Measurements from ENCODE around the gene ESRRG.

Gene ESRRG

DNA sequence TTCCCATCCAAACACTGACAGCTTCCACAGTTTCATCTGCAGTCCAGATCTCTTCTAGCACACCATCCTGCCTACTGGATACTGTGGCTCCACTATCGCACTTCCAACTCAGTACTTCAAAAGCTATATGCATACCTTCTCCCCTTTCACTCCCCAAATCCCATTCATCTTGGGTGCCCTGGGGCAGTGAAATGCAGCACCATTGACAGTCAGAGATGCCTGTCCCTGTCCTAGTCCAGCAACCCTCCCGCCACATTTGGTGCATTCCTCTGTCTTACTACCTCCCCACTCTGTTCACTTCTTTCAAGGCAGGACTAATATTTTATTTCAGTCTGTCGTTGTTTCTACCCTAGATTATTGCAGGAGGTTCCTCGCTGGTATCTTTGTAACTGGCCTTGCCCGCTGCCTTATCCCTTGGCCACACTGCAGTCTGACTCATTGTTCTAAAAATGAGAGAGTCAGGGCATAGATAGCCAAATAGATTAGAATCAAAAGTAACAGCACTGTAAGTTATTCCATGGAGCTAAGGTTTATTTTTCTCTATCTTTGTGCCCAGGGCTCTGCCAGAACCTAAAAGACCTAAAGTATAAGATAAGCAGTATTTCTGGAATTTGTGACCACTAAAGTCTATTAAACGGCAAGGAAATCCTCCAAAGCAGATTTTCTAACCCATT lies 96.7 kb downstream of the ESRRG start:
- no peak for DNase-seq

DNA sequence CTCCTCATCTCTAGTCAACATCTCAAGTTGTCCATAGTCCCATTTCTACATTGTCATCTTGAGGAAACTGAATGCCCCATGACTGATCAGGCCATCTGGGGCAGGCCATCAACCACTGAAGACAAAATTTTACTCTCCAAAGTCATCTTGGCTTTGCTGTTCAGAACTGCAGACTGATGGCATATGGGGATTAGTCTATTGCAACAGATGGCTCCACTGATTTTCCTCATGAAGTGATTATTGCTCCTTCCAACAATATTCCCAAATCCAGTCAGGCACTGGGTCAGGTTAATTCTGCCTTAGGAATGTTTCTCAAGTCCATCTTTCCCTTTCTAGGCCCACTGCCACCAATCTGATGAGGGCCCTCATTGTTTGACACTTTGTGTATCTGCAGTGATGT lies 101.7 kb downstream of the ESRRG start:
- DNase-seq, result no peak

DNA sequence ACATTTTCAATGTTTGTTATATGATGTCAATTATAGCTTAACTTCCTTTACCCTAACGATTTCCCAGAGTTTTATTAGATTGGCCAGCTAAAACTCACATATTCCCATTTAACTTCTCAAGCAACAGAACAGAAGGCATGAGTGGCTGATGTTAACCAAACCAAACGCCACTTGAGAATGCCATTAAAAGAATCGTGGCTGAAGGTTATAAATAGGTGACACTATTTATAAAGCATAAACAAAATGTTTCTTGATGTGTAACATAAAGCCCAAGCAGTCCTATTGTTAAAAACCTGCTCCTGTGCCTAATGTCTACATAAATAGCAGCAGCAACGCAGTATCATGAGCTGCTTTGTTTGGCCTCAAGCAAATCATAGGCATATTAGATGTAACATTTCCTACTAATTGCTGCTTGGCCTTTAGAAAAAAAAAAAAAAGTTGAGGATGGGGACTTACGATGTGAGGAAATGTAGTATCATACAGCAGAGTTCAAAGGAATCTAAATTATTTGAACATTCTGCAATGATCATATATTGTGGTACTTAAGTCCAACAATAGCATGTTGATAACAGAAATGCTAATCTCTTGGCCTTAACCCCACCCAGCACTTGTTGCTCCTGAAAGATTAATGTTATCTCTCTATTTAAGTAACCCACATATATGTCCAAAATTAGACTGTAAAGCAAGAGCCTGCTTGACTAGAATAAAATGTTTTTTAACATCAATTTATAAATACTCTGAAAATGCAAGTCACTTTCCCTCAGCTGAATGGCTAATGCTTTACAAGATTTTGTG lies 106.0 kb downstream of the ESRRG start:
- peak in 1 of 2 experiments; percentile 33 for DNase-seq

DNA sequence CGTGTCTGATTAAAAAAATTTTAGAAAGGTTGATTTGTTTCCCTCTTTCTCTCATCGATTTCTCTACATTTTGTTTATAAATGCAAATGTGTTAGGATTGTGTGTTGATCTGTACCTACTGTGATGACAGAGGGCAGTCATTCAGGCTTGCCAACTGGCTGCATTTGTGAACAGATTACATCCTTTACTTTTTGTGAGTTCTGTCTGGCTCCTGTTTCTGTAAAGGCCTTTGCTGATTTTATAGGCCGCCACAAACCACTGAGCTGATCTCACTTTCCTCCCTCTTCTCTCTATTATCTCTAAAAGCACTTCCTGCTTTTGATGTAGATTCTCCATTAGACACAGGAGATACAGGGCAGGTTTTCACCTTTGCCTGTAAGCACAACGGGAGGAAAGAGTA lies 106.8 kb downstream of the ESRRG start:
- DNase-seq, result no peak

DNA sequence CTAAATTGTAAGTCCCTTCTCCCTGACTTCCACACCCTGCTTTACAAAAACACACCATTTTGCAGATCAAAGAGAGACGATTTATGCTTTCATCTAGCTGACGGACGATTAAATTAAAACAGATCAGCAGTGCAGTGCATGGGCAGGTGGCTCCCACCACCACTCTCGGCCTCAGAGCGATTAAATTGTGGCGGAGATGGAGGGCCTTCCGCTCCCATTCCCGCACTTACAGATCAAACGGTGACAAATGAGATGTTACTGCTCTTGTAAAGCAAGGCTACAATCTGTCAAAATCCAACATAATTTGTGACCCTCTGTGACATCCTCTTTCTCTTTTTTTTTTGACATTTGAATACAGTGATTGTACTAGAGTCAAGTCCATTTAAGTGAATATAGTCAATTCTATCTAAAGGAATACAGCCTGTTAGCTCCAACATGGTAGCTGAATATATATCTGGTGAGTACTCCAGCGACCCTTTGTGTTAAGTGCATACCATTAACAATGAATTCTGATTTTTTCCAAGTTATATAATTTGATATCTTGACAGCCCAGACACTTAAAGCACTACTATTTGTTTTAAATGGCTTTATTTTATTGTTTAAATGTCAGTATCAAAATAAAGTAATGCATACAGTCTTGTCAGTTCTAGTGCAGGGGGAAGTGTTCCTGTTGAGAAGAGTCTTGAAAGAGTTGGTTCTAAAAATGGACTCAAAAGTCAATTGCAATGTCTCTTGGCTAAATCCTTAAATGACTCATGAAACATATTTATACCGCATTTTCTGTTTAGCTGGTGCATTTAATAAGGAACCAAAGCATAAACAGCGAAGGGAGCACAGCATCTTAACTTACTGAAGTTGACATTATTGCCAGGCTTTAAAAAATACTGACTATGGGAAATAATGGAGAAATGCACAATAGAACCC lies 109.0 kb downstream of the ESRRG start:
- no peak for DNase-seq

DNA sequence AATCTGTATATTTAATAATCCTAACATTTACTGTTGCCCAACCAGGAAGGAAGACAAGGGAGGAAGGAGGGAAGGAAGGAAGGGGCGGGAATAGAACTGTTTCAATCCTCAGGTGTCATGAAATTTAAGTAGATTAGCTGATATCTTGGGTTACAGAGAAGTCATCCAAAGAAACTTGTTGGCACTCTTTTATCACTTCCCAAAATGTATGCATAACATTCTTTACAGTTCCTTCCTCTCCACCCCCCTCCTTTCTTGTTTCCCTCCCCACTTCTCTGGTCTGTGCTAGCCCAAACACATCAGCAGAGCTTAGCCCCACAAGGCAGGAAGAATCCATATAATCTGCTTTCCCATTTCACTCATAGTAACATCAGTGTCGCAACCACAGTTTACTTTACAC lies 110.9 kb downstream of the ESRRG start:
- no peak for DNase-seq

DNA sequence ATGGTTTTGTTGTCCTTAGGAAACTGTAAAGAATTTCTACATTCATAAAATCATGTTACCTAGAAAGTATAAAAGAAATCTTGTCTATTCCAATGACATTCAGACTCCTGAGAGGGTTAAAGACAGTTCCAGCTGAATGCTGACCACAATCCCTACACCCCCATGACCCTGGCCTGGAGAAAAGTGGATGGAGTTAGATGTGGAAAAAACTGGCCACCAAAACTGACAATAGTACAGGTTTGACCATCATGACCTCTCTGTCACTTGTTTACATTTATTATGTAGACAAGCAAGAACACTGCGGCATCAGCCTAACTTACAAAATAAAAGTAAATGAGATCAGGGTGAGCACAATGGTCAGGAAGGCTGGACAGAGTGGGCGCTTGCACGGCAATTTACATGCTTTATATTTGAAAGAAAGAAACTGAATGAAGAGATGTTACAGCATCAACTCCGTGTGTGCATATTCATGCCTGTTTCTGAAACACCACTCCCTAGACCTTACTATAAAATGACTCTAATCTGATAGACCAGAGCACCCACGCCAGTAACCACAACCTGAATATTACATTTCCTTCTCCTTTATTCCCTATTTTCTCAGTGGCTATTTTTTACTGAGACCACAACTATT lies 116.0 kb downstream of the ESRRG start:
- no peak for DNase-seq

DNA sequence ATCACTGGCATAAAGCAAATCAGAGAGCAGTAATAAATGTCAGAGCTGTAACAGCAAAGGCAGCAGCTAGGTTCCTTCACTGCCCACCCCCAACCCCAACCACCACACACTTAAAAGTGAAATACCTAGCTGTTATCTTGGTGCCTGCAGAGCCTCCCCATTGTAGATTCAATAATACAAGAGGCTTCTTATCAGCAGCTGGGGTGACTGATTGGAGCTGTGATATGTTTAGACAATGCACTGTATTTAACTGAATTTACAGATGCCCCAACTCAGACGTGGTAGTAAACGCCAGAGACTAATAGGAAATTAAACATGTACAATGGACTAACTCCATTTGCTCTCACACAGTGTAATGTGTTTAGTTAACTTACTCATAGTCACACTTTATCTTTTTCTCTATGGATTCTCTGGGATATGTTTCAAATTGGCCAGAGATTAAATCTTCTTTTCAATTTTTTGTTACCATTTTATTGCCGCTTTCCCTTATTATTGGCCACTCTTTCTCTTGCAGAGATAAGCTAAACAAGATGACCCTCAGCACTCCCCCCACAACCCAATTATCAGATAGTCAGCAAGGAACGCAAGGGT lies 117.1 kb downstream of the ESRRG start:
- DNase-seq, result no peak

DNA sequence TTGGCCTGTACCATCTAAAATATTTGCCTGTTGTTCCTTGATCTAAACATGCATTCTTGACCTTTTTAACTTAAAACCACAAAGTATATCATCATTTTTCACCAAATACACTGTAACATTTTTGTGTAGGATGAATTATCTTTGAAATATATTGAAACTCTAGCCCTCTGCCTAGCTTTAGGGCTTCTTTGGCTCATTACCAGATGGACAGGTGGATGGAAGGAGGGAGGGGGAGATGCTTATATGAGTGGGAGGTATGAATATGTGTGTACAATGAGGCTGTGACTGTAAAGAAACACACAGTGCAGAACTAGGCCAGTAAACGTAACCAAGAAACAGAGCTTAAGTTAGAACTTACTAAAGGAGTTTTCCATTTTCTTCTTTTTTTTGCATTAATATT lies 118.5 kb downstream of the ESRRG start:
- DNase-seq, result no peak

DNA sequence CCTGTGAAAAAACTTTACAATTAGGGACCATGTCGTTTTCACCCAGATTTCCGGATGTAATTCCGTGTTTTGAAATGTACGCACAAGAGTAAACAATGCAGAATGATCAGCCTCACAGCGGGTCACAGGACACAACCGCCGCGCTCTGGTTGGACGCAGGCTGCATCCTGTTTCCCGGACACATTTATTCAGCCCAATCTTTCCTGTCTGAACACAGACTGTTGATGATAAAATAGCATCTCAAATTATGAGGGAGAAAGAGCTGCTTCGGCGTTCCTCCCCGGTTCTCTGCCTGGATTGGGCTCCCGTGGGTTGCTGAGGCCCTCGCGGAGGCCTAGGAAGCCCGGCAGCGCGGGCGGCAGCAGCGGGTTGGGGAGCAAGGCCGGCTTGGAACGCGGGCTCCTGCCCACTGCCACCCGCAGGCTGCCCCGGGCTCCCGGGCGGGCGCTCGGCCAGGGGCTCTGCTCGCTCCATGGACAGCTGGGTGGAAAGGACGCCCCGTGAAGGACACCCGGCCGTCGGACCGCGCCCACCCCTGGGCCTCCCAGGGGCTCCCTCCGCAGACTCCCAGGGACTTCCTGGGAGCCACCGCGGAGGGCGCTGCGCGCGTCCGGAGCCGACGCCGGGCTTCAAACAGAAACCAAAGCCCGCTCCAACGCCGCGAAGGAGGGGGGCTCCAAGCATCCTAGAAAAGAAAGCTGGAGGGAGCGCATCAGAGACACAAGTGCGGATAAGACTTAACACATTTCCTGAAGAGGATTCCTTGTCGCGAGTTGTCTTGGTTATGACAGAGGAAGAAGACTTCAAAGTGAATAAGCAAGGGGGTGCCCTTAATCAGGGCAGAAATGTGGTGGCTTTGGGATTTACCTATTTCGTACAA lies 122.3 kb downstream of the ESRRG start:
- DNase-seq, result peak; percentile 57 to 78

DNA sequence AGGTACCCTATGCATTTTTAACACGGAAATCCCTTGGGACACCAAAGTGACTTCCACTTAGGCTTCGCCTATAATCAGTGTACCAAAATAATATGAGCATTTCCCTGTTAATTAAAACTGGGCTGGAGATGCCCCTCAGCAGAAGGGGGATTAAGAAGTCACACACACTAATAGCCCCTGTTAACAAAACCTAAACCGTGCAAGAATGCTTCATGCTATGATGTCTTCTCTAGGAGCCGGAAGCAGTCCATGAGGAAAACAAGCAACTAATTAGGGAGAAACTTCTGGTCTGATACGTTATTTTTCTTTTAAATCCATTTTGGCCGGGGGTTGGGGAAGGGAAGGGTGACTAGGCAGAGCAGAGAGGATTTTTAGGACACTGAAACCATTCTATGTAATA lies 123.4 kb downstream of the ESRRG start:
- DNase-seq, result no peak

DNA sequence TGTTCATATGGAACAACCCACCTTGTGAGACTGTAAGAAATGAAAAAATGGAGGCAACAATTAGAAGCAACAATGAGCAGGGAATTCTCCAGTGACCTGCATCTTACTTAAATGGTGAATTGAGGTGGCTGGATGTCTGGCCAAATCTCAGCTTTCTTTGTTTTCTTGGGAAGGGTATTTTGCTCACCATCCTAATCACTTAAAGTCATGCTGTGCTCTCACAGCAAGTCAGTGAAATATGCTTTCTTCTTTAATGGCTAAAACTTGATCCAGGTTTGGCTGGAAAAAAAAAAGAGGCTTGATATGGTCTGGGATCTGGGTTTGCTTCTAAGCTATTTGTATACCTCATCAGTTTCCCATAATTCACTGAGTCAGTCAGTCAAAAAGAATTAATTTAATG lies 124.8 kb downstream of the ESRRG start:
- no peak for DNase-seq

DNA sequence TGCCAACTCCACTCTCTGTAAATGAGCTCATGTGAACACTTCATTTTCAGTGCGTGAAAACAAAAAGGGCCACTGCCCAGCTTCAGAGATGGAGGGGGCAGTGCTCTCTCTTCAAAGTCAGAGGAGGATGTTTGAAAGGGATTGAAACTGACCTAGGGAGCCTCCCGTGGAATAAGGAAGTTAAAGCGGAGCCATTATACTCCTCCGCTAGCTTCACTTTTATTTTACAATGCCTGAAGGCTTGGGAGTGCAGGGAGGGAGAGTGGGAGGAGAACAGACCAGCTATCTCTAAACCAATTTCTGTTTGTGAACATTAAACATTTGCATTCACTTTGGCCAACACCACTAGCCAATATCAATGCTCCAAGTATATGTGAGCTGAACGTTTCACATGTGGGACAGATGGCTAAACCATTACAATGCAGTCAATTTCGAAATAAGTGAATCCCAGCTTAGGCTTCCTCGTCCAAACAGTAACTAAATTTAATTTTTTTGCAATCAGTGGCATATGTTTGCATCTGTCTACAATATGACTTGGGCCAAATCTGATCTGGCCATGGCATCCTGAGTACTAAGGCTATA lies 126.9 kb downstream of the ESRRG start:
- no peak for DNase-seq

DNA sequence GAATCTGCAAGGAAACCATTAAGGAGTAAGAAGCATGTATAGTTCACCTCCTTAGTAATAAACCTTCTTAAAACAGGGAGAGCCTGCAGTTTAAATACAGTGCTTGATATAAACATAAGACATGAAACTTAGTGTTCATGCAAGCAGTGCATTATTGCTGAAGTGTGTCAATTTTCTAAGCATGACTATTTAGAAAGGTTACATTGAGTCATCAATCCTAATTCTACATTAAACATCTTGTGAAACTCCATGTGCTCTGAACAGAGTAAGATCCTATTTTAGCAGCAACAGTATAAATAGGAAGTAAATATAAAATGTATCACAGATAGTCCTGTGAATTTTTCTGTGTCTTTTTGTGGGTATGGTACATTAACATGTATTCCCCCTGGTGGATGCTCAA lies 135.5 kb downstream of the ESRRG start:
- DNase-seq, result no peak

DNA sequence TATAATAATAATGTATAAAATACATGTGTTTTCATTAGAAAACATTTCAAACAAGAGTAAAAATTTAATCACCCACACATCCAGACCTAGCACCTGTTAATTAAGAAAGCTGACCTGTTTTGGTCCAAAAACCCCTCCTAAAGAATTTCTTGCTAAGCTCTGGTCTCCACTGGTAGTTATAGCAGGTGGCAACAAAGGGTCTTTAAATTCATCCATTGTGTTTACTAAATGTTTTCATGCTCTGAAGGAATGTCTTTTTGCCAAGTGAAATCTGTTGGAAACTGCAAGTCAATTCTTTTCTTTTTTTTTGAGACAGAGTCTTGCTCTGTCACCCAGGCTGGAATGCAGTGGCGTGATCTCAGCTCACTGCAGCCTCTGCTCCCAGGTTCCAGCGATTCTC lies 141.1 kb downstream of the ESRRG start:
- DNase-seq, result no peak

DNA sequence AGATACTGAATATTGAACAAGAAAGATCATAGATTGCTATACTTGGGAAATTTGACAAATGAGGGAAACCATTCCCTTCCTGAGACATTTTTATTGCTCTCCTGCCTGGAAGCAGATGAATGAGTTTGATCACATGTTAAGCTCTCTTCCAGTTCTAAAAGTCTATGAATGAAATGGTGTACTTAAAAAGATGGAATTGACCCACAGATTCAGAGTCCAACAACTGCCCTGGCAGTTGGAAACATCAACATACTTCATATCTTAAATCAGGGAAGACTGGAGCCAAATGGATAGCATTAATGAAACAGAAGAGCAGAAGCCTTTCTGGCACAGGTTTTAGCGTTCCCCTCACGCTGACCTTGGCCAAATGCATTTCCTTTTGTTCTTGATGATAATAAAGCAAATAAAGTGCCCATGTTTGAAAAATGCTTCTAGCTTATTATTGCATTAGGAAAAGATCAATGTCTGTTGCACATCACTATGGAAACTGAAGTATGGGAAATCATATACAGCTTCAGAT lies 142.6 kb downstream of the ESRRG start:
- no peak for DNase-seq

DNA sequence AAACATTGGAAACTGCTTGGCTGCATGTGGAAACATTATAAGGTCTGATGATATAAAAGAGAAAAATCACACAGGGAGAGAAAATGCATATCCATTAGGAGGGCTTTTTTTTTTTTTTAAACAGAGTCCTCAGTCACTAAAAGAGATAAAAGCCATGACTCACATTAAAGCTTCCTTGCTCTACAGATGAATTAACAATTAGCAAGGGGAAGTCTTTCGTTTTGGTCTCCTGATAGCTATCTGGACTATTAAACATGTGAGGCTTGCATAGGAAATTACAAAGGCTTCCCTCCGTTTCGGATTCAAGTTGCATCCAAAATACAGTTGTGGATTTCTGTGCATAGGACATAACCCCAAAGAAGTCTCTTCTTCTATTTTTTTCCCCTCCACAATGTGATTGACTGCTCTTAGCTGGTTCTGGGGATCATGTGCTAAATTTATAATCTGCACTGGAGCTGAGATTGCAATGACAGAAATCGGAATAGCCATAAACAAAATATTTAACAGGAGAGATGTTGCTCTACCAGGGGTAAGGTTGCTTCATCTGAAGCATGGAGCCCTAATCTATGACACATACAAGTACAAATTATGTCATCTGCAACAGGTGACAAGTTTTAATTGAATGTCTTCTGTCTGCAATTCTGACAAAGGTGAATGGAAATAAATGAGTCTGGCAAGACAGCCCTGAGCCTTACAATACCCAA lies 146.8 kb downstream of the ESRRG start:
- DNase-seq, result no peak

DNA sequence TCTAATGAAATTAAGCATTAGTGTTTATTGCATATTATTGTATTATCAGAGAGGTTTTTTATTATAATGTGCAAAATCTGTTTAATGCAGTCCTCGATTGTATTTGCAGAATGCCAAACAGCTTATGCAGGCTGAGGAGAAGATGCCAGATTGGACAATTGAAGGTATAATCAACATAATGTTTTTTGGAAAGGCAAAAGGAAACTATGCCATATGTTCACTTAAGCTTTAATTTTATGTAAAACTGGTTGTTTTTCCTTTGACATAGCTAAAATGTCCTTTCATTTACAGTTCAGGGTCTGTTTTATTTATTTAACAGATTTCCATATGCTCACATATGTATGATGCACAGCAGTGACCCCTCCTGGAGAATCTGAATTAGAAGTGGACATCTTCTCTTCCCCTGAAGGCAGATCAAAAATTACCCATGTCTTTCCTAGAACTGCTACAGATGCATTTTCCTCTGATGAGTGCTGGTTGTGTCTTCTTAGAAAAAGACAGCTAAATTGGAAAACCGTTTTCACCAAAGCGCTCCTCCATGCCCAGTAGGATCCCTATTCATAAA lies 156.5 kb downstream of the ESRRG start:
- DNase-seq, result peak in 1 of 2 experiments; percentile 41

DNA sequence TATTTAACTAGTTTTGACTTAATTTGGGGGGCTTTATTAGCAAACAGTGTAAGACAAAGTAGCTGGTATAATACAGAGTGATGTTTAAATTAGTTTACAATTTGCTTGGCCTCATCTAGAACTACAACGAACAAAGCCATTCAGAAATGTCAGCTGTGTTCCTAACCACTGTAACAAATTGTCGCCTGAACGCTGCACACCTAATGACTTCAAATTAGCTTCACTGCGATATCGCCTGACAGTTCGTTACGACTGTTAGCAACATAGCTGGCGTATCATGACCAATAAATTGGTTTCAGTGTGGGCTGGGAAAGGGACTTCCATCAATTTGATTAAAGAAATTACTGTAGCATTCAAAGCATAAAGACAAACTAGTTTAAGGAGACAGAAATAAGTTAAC lies 160.1 kb downstream of the ESRRG start:
- DNase-seq, result no peak

DNA sequence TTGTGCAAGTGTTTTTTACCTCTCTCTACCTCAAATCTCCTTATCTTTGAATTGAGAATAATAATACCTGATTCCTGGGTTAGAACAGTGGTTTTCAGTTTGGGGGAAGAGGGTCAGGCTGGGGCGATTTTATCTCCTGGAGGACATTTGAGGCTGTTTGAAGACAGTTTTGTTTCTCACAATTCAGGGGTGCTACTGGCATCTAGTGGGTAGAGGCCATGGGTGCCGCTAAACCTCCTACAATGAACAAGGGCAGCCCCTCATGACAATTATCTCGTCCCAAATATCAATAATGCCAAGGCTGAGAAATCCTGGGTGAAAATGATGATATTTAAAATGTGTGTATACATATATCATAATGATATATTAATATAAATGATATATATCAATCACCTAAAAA lies 160.8 kb downstream of the ESRRG start:
- DNase-seq, result no peak
